ENCODE measurements around the gene CLIP4. TPM values are rescaled to one million over a fixed set of nuclear protein-coding genes. Genes with fewer than 3 reads are reported as not detected.

Gene CLIP4
- total and polyA plus RNA-seq, 2 experiments from 2014 or later = 4.2 to 7.0 TPM

DNA sequence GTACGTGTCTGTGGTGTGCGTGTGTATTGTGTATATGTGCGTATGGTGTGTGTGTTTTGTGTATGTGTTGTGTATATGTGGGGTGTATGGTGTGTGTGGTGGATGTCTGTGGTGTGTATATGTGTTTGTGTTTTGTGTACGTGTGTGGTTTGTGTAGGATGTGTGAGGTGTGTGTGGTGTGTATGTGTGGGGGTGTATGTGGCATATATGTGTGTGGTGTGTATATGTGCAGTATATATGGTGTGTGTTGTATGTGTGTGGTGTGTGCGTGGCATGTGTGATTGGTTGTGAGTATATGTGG is 101.3 kb downstream of the CLIP4 start:
- Histone ChIP-seq H3K4me3 (no peak overlapping the region), H3K36me3 (no peaks in the 10 kb centered on the region), H3K27ac (no peak overlapping the region), H3K9me3 (ENCODE audit: low read depth) (no peaks in the 10 kb centered on the region), H3K4me1 (ENCODE audit: low read depth) (no peaks in the 10 kb centered on the region), H3K27me3 (no peaks in the 10 kb centered on the region)
- no peak for DNase-seq (ENCODE audit: low read depth in 1 of 2, low spot score in 1 of 2)
- TF ChIP-seq, protein P1, sequence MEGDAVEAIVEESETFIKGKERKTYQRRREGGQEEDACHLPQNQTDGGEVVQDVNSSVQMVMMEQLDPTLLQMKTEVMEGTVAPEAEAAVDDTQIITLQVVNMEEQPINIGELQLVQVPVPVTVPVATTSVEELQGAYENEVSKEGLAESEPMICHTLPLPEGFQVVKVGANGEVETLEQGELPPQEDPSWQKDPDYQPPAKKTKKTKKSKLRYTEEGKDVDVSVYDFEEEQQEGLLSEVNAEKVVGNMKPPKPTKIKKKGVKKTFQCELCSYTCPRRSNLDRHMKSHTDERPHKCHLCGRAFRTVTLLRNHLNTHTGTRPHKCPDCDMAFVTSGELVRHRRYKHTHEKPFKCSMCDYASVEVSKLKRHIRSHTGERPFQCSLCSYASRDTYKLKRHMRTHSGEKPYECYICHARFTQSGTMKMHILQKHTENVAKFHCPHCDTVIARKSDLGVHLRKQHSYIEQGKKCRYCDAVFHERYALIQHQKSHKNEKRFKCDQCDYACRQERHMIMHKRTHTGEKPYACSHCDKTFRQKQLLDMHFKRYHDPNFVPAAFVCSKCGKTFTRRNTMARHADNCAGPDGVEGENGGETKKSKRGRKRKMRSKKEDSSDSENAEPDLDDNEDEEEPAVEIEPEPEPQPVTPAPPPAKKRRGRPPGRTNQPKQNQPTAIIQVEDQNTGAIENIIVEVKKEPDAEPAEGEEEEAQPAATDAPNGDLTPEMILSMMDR (IDR thresholded peaks at IDR 0.05; ENCODE audit: low read depth, low read length) = no peak

DNA sequence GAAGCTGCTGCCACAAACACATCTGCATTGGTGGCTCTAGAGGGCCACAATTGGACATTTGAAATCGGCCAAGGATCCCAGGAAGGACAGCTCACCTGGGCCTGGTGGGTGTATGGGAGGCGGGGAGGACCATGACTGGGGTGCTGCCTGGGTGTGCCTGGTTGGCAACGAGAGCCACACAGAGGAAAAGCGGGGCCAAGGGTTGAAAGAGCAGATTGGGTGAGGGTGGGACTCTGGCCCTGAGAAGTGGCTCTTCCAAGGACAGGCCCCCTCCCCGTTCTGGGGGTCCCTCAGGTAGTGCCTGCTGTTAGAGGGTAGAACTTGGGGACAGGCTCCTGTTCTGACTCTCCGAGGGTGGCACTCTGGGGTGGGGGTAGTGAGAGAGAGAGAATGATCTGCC is 102.9 kb downstream of the CLIP4 start:
- TF ChIP-seq, protein P1 (IDR thresholded peaks at IDR 0.05; ENCODE audit: low read depth, low read length) = no peak
- Histone ChIP-seq H3K27me3 (no peaks in the 10 kb centered on the region), H3K27ac (no peak overlapping the region), H3K4me3 (no peak overlapping the region), H3K9me3 (ENCODE audit: low read depth) (no peaks in the 10 kb centered on the region), H3K4me1 (ENCODE audit: low read depth) (no peaks in the 10 kb centered on the region), H3K36me3 (no peaks in the 10 kb centered on the region)
- no peak for DNase-seq (ENCODE audit: low read depth in 1 of 2, low spot score in 1 of 2)

DNA sequence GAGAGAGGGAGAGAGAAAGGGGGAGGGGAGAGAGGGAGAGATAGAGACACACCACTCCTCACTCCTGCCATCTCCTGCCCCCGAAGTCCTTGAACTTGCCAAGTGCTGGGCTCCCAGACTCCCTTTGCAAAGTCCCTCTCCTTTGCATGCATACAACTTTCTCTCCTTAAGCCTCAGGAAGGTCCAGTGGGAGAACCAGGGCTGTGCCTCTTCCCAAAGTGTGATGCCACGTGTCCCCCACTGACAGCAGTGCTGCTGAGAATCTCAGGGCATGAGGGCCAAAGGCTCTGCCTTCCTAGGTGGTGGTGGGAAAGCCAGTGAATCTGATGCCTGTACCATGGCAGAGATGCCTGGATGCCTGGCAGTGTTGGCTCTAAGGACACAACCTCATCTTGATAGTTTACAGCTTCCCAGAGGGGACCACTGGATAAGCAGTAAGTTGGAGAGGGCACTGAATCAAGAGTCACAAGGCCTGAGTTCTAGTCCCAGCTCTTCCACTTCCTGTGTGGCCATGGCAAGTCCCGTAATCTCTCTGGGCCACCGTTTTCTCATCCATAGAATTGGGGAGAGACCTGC is 103.4 kb downstream of the CLIP4 start:
- TF ChIP-seq, protein P1 (IDR thresholded peaks at IDR 0.05; ENCODE audit: low read depth, low read length) = no peak
- Histone ChIP-seq H3K27ac (no peak overlapping the region), H3K4me1 (ENCODE audit: low read depth) (no peaks in the 10 kb centered on the region), H3K9me3 (ENCODE audit: low read depth) (no peaks in the 10 kb centered on the region), H3K4me3 (no peak overlapping the region), H3K27me3 (no peaks in the 10 kb centered on the region), H3K36me3 (no peaks in the 10 kb centered on the region)
- DNase-seq (ENCODE audit: low read depth in 1 of 2, low spot score in 1 of 2) = no peak

DNA sequence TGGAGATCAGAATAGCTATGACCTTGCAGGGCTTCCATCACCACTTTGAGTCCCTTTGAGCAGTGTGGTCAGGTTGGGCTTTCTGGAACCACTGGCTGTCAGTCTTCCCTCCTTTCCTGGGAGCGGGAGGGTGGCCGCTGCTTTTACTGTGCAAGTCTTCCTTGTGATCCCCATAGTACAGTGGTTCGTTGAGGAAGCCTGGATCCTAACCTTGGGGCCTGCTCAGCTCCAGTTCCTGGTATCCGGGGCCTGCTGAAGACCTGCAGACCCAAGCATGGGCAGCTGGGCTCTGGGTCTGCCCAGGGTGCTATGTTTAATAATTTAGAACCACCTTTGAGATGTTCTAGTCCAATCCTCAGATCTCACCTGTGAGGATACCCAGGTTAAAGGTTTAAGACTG is 104.2 kb downstream of the CLIP4 start:
- H3K4me1 ChIP-seq (ENCODE audit: low read depth) = no peaks in the 10 kb centered on the region
- no peak overlapping the region for H3K4me3 ChIP-seq
- no peaks in the 10 kb centered on the region for H3K36me3 ChIP-seq
- H3K27me3 ChIP-seq = no peaks in the 10 kb centered on the region
- TF ChIP-seq, protein P1 (IDR thresholded peaks at IDR 0.05; ENCODE audit: low read depth, low read length) = no peak
- H3K27ac ChIP-seq = no peak overlapping the region
- no peak for DNase-seq (ENCODE audit: low read depth in 1 of 2, low spot score in 1 of 2)
- H3K9me3 ChIP-seq (ENCODE audit: low read depth) = no peaks in the 10 kb centered on the region

DNA sequence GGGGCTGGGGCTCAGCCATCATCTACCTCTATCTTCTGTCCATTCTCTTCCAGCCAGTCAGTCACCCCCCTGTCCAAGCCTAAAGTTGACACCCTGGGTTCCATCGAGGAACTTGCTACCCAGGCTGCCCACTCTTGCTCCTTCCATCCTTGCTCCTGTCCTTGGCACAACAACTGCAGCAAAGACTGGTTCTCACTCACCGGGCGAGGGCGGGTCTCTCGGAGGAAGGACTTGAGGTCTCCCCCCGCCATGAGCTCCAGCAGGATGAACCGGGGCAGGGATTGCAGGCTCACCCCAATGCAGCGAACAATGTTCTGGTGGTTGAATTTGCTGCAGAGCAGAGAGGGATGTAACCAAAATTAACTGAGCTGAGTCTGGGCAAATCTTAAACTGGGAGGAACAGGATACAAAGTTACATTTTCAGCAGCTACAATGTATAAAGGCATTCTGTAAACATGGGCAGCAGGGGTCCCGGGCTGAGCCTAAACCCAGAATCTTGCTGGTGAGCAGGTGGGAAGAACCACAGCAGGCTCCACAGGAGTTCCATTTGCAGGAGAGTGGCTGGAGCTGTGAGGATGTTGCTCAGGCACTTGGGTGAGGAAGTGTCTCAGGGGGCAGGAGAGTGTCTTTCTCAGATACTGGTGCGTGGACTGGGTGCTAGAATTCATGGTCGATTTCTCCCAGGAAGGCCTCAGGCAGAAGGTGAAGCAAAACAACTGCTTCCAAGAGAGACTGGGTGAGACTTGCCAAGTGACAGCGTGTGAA is 105.5 kb downstream of the CLIP4 start:
- H3K9me3 ChIP-seq (ENCODE audit: low read depth) = no peaks in the 10 kb centered on the region
- H3K27ac ChIP-seq = no peak overlapping the region
- TF ChIP-seq, protein P1 (IDR thresholded peaks at IDR 0.05; ENCODE audit: low read depth, low read length) = no peak
- H3K4me3 ChIP-seq = no peak overlapping the region
- H3K36me3 ChIP-seq = no peaks in the 10 kb centered on the region
- no peaks in the 10 kb centered on the region for H3K4me1 ChIP-seq (ENCODE audit: low read depth)
- DNase-seq (ENCODE audit: low read depth in 1 of 2, low spot score in 1 of 2) = no peak
- no peaks in the 10 kb centered on the region for H3K27me3 ChIP-seq

Measured in cardiac muscle cell (in vitro differentiated cells and primary cell).